ENCODE results near the gene CCNL2. TPM values are rescaled to one million over a fixed set of nuclear protein-coding genes. Genes with fewer than 3 reads are reported as not detected.
"Not testable (repeated sequence)": the region's sequence is repeated elsewhere in the genome, so short reads cannot be mapped to it uniquely, and the experiment has no call there.

CCNL2 gene
- total and polyA plus RNA-seq, 4 donors, result 46.4 to 170 (median 104) TPM

DNA sequence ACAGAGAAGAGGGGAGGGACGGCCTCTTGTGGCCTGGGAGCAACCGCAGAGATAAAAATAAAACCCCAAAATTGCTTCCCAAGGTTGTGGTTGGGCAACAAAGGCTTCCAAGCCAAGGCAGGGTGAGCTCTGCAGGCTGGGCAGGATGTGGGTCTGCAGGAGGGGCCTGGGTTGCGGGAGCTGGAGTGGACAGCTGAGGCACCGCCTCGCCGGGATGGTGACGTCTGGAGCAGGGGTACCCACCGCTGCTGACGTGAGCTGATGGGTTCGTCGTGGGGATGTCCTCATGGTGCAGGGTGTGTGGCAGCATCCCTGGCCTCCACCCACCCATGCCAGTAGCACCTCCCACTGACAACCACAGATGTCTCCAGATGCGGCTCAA is 27.8 kb downstream of the CCNL2 start:
- no peak for TF ChIP-seq SP1 (IDR thresholded peaks at IDR 0.05)
- TF ChIP-seq NR2F2 (IDR thresholded peaks at IDR 0.05), result no peak
- no peak for TF ChIP-seq TAF1 (conservative IDR thresholded peaks at IDR 0.05)
- no peak for TF ChIP-seq YY1 (IDR thresholded peaks at IDR 0.05)
- no peak for TF ChIP-seq JUND (IDR thresholded peaks at IDR 0.05)
- no peak for TF ChIP-seq RXRA (IDR thresholded peaks at IDR 0.05)
- Histone ChIP-seq H3K27me3 (ENCODE audit: control insufficient read depth in 4 of 4, insufficient read depth in 4 of 4, low read length in 3 of 4) (no peaks in the 10 kb centered on the region), H3K36me3 (ENCODE audit: control insufficient read depth in 4 of 4, insufficient read depth in 3 of 4, low read depth in 1 of 4, low read length in 3 of 4) (peaks cover 0 to 3% (median 0%) of the 10 kb centered on the region in 4 donors), H3K4me3 (ENCODE audit: low read depth in 1 of 3, low read length in 3 of 3) (no peak overlapping the region), H3K9ac (ENCODE audit: low read depth in 1 of 2, low read length in 2 of 2) (no peak overlapping the region), H3K27ac (ENCODE audit: low read depth in 1 of 2, low read length in 2 of 2) (no peak overlapping the region), H3K4me1 (ENCODE audit: control insufficient read depth in 4 of 4, insufficient read depth in 4 of 4, low read length in 3 of 4) (peaks cover 7 to 33% (median 28%) of the 10 kb centered on the region in 4 donors), H3K9me3 (ENCODE audit: control insufficient read depth in 4 of 4, low read length in 3 of 4) (no peaks in the 10 kb centered on the region)
- WGBS, result 63% methylated on average over 12 of the region's 12 CpGs
- DNase-seq (ENCODE audit: low spot score), result no peak

DNA sequence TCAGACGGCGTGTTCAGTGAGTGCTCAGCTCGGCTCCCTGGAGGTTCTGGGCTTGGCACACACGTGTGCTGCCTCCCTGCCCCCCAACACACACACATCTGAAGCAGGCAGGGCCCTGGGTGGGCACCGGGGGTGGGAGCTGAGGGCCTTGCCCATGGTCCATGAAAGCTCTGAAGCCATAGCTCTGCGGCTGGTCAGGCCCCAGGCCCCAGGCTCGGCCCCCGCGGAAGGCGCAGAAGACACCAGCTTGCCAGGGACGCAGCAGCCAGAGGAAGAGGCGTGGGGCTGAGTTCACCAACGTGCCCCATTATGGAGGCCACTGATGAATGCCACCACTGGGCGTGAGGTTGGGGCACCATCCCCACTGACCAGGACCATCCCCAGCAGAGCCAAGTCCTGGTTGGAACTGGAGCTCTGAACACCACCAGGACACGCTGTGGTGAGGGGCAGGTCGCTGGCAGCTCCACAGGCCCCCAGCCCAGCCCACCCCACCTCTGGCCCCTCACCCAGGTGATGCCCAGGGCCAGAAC is 28.3 kb downstream of the CCNL2 start:
- 84% methylated on average over 16 of the region's 16 CpGs for WGBS
- Histone ChIP-seq H3K9ac (ENCODE audit: low read depth in 1 of 2, low read length in 2 of 2) (no peak overlapping the region), H3K4me3 (ENCODE audit: low read depth in 1 of 3, low read length in 3 of 3) (no peak overlapping the region), H3K4me1 (ENCODE audit: control insufficient read depth in 4 of 4, insufficient read depth in 4 of 4, low read length in 3 of 4) (peaks cover 7 to 27% (median 24%) of the 10 kb centered on the region in 4 donors), H3K9me3 (ENCODE audit: control insufficient read depth in 4 of 4, low read length in 3 of 4) (no peaks in the 10 kb centered on the region), H3K36me3 (ENCODE audit: control insufficient read depth in 4 of 4, insufficient read depth in 3 of 4, low read depth in 1 of 4, low read length in 3 of 4) (peaks cover 0 to 3% (median 0%) of the 10 kb centered on the region in 4 donors), H3K27ac (ENCODE audit: low read depth in 1 of 2, low read length in 2 of 2) (no peak overlapping the region), H3K27me3 (ENCODE audit: control insufficient read depth in 4 of 4, insufficient read depth in 4 of 4, low read length in 3 of 4) (no peaks in the 10 kb centered on the region)
- no peak for DNase-seq (ENCODE audit: low spot score)
- no peak for TF ChIP-seq NR2F2 (IDR thresholded peaks at IDR 0.05)
- TF ChIP-seq FOXA2 (IDR thresholded peaks at IDR 0.05), result no peak
- no peak for TF ChIP-seq RAD21 (IDR thresholded peaks at IDR 0.05)
- TF ChIP-seq, protein P1, sequence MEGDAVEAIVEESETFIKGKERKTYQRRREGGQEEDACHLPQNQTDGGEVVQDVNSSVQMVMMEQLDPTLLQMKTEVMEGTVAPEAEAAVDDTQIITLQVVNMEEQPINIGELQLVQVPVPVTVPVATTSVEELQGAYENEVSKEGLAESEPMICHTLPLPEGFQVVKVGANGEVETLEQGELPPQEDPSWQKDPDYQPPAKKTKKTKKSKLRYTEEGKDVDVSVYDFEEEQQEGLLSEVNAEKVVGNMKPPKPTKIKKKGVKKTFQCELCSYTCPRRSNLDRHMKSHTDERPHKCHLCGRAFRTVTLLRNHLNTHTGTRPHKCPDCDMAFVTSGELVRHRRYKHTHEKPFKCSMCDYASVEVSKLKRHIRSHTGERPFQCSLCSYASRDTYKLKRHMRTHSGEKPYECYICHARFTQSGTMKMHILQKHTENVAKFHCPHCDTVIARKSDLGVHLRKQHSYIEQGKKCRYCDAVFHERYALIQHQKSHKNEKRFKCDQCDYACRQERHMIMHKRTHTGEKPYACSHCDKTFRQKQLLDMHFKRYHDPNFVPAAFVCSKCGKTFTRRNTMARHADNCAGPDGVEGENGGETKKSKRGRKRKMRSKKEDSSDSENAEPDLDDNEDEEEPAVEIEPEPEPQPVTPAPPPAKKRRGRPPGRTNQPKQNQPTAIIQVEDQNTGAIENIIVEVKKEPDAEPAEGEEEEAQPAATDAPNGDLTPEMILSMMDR (IDR thresholded peaks at IDR 0.05; ENCODE audit: low read depth, low read length, missing input control), result no peak
- TF ChIP-seq FOXA1 (IDR thresholded peaks at IDR 0.05), result no peak
- TF ChIP-seq TAF1 (conservative IDR thresholded peaks at IDR 0.05), result no peak
- TF ChIP-seq RXRA (IDR thresholded peaks at IDR 0.05), result no peak
- TF ChIP-seq YY1 (IDR thresholded peaks at IDR 0.05), result no peak
- TF ChIP-seq SP1 (IDR thresholded peaks at IDR 0.05), result no peak
- TF ChIP-seq HNF4A (conservative IDR thresholded peaks at IDR 0.05), result no peak
- TF ChIP-seq, protein P2, sequence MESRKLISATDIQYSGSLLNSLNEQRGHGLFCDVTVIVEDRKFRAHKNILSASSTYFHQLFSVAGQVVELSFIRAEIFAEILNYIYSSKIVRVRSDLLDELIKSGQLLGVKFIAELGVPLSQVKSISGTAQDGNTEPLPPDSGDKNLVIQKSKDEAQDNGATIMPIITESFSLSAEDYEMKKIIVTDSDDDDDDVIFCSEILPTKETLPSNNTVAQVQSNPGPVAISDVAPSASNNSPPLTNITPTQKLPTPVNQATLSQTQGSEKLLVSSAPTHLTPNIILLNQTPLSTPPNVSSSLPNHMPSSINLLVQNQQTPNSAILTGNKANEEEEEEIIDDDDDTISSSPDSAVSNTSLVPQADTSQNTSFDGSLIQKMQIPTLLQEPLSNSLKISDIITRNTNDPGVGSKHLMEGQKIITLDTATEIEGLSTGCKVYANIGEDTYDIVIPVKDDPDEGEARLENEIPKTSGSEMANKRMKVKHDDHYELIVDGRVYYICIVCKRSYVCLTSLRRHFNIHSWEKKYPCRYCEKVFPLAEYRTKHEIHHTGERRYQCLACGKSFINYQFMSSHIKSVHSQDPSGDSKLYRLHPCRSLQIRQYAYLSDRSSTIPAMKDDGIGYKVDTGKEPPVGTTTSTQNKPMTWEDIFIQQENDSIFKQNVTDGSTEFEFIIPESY (IDR thresholded peaks at IDR 0.05), result no peak
- no peak for TF ChIP-seq GABPA (IDR thresholded peaks at IDR 0.05 in 1 of 2, conservative IDR thresholded peaks at IDR 0.05 in 1 of 2)
- TF ChIP-seq EGR1 (IDR thresholded peaks at IDR 0.05; ENCODE audit: low read depth in 2 of 2), result no peak
- no peak for TF ChIP-seq REST (IDR thresholded peaks at IDR 0.05)
- TF ChIP-seq HNF4G (IDR thresholded peaks at IDR 0.05), result no peak
- TF ChIP-seq, protein P3, sequence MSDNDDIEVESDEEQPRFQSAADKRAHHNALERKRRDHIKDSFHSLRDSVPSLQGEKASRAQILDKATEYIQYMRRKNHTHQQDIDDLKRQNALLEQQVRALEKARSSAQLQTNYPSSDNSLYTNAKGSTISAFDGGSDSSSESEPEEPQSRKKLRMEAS (IDR thresholded peaks at IDR 0.05), result no peak
- no peak for TF ChIP-seq JUND (IDR thresholded peaks at IDR 0.05)

DNA sequence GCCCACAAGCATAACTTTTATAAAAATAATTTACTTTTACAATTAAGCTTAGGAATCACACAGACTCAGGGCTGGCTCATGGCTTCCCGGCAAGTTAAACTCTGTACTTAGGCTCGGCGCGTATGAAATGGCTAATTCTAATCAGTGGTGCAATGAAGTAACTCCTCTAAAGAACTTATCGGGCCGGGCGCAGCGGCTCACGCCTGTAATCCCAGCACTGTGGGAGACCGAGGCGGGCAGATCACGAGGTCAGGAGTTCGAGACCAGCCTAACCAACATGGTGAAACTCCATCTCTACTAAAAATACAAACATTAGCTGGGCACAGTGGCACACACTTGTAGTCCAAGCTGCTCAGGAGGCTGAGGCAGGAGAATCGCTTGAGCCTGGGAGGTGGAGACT is 29.0 kb downstream of the CCNL2 start:
- 93% methylated on average over 14 of the region's 14 CpGs for WGBS
- H3K4me3 ChIP-seq (ENCODE audit: low read depth in 1 of 3, low read length in 3 of 3); DNase-seq (ENCODE audit: low spot score); H3K9me3 ChIP-seq (ENCODE audit: control insufficient read depth in 4 of 4, low read length in 3 of 4); H3K27me3 ChIP-seq (ENCODE audit: control insufficient read depth in 4 of 4, insufficient read depth in 4 of 4, low read length in 3 of 4); H3K9ac ChIP-seq (ENCODE audit: low read depth in 1 of 2, low read length in 2 of 2); H3K27ac ChIP-seq (ENCODE audit: low read depth in 1 of 2, low read length in 2 of 2); H3K36me3 ChIP-seq (ENCODE audit: control insufficient read depth in 4 of 4, insufficient read depth in 3 of 4, low read depth in 1 of 4, low read length in 3 of 4): not testable (repeated sequence)
- peaks cover 7 to 27% (median 24%) of the 10 kb centered on the region in 4 donors for H3K4me1 ChIP-seq (ENCODE audit: control insufficient read depth in 4 of 4, insufficient read depth in 4 of 4, low read length in 3 of 4)
